GM18508 (cell line): Measurements from ENCODE around the gene SLC25A13.

Experiments
- ATAC-seq: cut with Tn5 transposase; IDR thresholded peaks from one replicate; pipeline ENCODE4 v1.9.1; 2021; ENCODE audit warnings: moderate number of reproducible peaks; ENCODE audit not compliant: insufficient read depth, unreplicated experiment

SLC25A13 gene

GRCh38 chr7:96326752-96327151 lies 4.9 kb upstream of the SLC25A13 start:
- ATAC-seq, result peak; percentile 41

DNA sequence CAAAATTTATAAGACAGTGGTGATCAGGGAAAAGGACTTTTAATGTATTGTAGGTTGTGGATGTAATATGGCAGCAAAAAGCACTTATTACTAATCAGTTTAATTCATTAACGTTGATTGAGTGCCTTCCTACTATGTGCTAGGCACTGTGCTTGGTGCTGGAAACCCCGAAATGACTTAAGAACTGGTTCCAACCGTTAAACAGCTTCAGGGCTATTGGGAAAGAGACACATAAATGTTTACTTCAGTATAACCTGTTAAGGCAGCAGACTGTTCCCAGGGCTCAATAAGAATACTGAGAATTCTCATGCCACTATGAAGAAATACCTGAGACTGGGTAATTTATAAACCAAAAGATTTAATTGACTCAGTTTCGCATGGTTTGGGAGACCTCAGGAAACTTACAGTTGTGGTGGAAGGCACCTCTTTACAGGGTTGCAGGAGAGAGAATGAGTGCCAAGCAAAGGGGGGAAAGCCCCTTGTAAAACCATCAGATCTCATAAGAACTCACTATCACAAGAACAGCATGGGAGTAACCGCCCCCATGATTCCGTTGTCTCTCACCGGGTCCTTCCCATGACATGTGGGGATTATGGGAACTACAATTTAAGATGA lies 1.1 kb upstream of the SLC25A13 start:
- no peak for ATAC-seq

DNA sequence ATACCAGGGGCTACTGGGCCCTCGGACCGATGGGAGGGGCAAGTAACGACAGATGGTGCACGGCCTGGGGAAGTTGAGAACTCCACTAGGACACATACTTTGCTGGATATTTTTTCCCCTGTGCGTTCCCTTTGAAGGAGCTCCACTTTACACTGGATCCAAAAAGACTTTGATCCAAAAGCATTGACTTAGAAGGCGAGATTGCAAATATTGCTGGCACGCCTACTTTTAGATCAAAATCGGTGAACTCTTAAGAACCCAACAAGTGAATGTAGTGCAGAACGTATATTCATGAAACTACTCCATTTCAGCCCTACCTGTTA lies 436 bp upstream of the SLC25A13 start:
- no peak for ATAC-seq

- peak; percentile 27 for ATAC-seq
Observed at GRCh38 chr7:96321031-96321657, 754 bp downstream of the SLC25A13 start.

- peak; percentile 47 for ATAC-seq
Observed at GRCh38 chr7:96320442-96320841, 1.5 kb downstream of the SLC25A13 start.

GRCh38 chr7:96319439-96319838 lies 2.5 kb downstream of the SLC25A13 start:
- ATAC-seq, result no peak

DNA sequence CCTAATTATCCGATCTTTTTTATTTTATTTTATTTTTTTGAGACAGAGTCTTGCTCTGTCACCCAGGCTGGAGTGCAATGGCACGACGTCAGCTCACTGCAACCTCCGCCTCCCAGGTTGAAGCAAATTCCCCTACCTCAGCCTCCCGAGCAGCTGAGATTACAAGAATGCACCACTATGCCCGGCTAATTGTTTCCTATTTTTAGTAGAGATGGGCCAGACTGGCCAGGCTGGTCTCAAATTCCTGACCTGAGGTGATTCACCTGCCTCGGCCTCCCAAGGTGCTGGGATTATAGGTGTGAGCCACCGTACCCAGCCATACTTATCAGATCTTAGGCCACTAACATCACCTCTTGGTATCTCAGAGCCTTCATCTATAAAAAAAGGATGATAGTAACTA lies 4.9 kb downstream of the SLC25A13 start:
- no peak for ATAC-seq

DNA sequence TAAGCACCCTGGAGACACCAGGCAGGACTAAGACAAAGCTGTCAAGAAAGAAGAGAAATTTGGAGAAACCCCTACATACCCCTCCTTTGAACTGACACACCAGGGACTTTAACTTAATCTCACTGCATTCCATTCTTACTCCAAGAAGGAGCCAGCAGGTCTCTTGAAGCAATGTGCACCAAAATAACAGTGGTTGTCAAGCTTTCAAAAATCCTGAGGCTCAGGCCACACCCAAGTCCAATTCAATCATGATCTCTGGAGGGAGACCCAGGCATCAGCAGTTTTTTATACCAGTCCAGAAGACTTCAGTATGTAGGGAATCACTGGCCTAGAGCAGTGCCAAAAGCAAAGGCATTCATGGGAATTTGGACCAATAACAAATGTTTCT lies 6.8 kb downstream of the SLC25A13 start:
- no peak for ATAC-seq

DNA sequence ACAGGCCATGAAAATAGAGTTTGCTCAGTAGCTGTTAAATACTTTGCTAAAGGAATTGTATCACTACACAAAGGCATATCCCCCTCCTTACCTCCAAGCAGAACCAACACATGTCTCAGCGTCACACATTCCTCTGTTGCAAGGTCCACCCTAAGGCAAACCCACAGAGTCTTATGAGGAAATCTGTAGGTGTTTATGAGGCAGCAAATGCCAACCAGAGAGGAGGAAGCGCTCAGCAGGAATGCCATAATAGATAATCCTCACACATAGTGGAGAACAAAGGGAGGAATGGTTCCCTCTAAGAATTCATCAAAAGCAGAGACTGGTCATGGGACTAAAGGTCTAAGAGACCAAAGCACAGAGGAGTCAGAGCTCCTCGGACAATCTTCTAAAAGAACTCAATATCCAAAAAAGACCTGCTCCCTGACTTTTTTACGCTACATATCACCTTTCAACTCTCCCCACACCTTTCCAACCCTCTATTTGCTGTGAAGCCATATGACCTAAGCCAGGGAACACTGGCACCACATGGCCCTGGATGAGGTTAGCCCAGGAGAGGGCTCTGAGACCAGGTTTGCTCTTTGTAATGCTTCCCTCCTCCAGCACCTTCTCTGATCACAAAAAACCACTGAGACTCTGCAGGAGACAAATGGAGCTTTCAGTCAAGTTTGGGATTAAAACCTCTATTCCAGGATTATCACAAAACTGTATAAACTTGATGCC lies 7.3 kb downstream of the SLC25A13 start:
- no peak for ATAC-seq

GRCh38 chr7:96313940-96314339 lies 8.0 kb downstream of the SLC25A13 start:
- no peak for ATAC-seq

GRCh38 chr7:96312502-96312901 lies 9.4 kb downstream of the SLC25A13 start:
- no peak for ATAC-seq

DNA sequence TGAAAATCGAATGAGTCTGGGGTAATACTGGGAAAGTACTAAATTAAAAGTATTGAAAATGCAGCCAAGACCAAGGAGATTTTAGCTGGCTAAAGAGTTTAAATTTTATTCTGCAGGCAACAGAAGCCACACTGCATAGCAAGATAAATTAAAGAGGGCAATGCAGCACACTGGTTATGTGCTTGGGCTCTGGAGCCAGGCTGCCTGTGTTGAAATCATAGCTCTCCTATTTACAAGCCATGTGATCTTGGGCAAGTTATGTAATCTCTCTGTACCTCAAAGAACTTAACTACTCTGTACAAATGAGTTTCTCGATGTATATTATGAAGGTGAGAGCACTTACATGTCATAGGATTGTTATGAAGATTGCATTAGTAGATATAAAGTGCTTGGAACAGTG lies 9.9 kb downstream of the SLC25A13 start:
- no peak for ATAC-seq

DNA sequence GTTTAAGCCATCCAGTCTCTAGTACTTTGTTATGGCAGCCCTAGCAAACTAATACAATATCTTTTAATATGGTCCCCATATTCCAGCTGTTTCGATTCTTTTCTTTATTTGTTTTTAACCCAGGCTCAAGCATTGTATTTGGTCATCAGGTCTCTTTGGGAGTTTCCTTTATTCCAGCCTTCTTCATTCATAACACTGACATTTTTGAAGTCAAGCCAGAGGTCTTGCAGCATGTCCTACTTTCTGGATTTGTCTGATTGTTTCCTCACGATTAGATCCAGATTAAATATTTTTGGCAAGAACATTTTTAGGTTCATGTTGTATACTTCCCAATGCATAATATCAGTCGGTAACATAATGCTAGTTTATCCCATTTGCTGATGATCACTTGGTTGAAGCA lies 11.8 kb downstream of the SLC25A13 start:
- ATAC-seq, result no peak

- ATAC-seq, result no peak
Observed at GRCh38 chr7:96308950-96309263, 13.0 kb downstream of the SLC25A13 start.

GRCh38 chr7:96308253-96308949 lies 13.5 kb downstream of the SLC25A13 start:
- ATAC-seq, result no peak

DNA sequence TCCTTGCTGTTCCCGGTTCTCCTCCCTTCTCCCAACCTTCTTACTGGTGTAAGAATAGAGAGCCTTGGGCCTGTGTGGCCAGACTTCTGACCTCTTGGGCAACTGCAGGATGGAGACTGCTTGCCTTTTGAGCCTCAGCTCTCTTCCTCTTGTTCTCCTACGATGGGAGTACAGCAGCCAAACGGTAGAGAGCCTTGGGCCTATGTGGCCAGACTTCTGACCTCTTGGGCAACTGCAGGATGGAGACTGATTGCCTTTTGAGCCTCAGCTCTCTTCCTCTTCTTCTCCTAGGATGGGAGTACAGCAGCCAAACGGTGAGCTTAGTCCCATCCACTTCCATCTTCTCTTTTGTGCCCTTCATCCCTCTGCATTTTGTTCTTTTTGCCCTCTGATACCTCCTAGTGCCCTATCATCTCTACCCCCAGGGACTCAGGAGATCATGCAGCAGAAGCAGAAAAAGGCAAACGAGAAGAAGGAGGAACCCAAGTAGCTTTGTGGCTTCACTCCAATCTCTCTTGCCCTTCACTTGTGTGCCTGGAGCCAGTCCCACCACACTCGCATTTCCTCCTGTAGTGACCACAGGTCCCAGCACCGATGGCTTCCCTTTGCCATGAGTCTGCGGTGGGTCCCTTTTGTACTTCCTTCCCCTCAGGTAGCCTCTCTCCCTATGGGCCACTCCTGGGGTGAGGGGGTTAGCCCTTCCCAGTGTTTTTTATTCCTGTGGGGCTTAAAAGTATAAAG lies 15.3 kb downstream of the SLC25A13 start:
- no peak for ATAC-seq

DNA sequence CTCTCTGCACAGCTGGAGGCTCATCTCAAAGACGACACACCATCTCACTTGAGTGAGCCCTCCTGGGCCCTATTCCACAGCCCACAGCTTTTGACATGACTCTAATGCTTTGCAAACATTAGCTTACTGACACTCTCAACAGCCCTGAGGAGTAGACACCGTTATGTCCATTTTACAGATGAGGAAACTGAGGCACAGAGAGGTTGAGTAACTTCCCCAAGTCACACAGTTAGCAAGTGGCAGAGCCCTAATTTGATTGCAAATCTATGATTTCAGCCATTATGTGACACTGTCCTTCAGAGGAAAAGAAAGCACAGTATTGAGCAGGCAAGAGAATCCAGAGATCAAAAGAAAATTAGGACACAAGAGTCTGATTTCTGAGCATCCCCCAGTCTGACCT lies 16.0 kb downstream of the SLC25A13 start:
- ATAC-seq, result no peak

DNA sequence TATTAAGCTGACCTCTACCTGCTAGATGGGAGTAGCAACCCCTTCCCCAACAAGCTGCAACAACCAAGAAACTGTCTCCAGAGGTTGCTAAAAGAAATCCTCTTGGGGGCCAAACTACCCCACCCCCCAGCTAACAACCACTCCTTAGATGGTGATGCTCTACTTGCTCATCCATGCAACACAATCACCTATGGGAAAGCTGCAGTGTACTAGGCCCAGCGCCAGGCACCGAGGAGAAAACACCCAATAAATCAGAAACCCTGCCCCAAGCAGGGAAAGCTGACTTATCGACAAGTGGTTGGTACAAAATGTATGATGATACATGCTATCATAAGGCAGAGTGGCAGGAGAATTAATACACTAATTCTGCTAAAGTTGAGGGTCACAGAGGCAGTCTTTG lies 17.3 kb downstream of the SLC25A13 start:
- ATAC-seq, result no peak

DNA sequence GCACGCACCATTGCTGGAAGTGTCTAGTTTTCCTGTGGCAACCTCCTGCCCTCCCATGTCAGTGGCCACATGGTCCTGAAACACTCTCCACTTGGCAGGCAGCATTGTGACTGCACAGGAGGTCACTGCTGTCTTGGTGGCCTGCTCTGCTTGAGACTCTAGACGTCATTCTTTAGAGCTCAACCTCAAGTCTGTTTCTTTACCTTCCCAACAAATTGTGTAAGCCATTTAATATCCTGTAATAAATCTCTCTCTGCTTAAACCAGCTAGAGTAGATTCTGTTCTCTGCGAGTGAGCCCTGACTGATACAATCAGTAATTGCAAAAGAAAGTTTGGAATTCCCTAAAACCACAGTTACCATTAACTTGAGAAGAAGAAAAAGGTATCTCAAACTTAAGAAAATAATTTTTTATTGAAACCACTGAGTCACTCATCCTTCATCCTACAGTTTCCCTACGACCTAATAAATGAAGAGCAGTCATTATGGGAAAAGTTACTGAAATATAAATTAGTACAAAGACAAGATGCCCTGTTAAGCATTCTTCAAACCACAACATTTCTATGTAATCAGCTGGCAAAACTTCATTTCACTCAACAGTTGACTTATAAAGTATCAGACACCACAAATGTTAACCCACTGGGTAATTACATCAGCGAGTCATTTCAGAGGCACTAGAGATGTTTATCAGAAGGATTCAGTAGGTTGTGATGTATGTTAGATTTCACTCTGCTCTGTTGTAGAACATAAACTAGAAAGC lies 18.0 kb downstream of the SLC25A13 start:
- ATAC-seq, result no peak

- ATAC-seq, result no peak
Observed at GRCh38 chr7:96303105-96303685, 18.7 kb downstream of the SLC25A13 start.
